Mesenteric fat pad (tissue), 1 donor: Measurements from ENCODE around the gene FAM204A. TPM values are rescaled to one million over a fixed set of nuclear protein-coding genes. Genes with fewer than 3 reads are reported as not detected.

Experiments
- DNase-seq: peaks from one replicate; pipeline ENCODE4 v3.0.0-alpha.2; 2020; ENCODE audit warnings: low spot score
- total RNA-seq: library from RNA; stranded (reverse); fragmentation: NEBNext Ultra II Directional; extraction: Animal tissue kit (Norgen Biotek cat#: 25700); gene quantifications from one replicate; pipeline ENCODE4 v1.2.1, GENCODE V29; 2021
- donor health status: DM: yes; HTN: yes; CAD: no.

FAM204A gene
- total RNA-seq, 1 donor from 2014 or later: 72.8 TPM

GRCh38 chr10:118332948-118333710 is 9.0 kb downstream of the FAM204A start:
- DNase-seq: no peak

DNA sequence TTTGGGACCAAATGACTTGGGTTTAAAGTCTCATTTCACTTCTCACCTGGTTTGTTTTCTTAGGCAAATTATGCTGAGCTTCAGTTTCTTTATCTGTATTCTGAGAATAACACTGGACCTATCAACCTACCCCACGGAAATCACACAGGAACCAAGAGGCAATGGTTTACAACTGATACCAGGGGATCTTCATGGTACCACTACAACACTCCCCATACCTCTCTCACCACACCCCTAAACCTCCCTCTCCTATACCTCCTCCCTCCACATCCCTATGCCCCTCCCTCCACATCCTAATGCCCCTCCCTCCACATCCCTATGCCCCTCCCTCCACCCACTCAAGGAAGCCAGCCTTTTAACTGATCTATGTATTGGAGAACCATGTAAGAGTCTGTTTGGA is 9.9 kb downstream of the FAM204A start:
- no peak for DNase-seq

DNA sequence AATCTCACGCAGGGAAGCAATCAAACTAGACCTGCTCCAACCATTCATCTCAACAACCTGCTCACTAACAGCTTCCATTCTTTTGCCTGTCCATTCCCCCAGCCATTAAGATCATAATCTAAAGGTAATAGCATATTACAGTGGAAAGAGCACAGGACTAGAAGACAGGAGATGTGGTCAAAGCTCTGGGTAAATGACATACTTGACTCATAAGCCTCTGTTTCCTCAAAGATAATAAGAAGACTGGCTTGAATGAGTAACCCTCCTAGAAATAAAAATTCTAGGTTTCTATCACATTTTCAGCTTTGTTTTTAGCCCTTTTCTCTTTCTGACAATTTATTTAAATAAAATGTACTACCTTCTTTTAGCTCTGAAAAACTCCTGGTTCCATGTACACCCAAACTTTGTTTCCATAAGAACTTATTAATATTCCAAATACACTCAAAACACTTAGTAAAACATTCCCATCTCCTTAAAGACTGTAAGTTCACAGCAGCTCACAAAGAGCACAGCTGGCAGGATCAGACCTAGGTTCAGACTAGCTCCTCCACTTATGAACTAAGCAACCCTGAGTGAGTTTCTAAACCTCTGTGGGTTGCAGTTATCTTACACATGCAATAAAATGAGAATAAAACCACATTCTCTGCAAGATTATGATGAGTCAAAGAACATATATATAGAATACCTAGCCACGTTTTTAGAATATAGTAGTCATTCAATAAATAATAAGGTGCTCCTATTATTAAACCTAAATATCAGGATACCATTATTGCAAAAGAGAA is 11.6 kb downstream of the FAM204A start:
- DNase-seq: no peak

DNA sequence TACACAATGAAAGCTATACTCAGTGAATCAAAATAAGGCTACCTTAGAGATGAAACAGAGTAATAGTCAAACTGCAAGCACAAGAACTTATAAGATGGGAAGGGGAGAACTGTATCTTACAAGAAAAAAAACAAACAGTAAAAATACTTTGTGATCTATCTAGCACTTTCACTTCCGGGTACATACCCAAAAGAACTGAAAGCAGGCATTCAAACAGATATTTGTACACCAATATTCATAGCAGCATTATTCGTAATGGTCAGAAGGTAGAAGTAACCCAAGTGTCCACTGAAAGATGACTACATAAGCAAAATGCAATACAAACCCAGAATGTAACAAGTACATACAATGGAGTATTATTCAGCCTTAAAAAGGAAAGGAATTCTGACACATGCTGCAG is 18.0 kb downstream of the FAM204A start:
- no peak for DNase-seq

- DNase-seq: no peak
These were observed 20.2 kb downstream of the FAM204A start for GRCh38 chr10:118321724-118322575.

GRCh38 chr10:118315629-118316028 is 26.5 kb downstream of the FAM204A start:
- no peak for DNase-seq

GRCh38 chr10:118314882-118315281 is 27.2 kb downstream of the FAM204A start:
- no peak for DNase-seq

- DNase-seq: no peak
These were observed 30.6 kb downstream of the FAM204A start for GRCh38 chr10:118311505-118311904.

DNA sequence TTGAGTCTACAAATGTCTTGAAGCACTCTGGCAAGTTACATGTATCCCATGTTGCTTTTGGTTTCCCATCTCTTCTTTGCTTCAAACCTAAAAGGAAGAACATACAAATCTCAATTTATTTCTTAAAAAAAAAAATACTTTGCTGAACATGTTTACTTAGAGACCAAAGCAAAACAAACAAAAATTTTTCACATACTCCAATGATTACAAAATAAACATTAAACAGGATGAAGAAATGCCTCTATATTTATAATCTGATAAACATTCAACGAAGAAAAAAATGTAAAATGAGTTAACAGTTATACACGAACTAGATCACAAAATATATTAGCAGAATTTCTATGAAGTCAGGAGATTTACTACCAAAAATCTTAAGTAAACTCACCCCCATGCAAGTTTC is 31.3 kb downstream of the FAM204A start:
- no peak for DNase-seq

DNA sequence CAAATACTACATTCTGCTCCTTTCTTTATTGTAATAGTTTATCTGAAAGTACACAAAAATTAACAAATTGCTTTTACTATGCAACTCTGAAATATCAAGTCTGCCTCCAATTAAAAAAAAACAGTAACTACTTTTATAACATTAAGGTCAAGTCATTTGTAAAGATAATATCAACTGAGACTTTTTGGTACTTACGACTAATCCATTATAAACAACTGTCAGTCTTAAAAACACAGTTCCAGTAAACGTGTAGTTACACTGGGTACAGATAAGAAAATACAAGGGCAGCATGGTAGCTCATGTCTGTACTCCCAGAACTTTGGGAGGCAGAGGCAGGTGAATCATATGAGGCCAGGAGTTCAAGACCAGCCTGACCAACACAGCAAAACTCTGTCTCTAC is 32.2 kb downstream of the FAM204A start:
- DNase-seq: no peak

GRCh38 chr10:118308664-118309063 is 33.5 kb downstream of the FAM204A start:
- no peak for DNase-seq

DNA sequence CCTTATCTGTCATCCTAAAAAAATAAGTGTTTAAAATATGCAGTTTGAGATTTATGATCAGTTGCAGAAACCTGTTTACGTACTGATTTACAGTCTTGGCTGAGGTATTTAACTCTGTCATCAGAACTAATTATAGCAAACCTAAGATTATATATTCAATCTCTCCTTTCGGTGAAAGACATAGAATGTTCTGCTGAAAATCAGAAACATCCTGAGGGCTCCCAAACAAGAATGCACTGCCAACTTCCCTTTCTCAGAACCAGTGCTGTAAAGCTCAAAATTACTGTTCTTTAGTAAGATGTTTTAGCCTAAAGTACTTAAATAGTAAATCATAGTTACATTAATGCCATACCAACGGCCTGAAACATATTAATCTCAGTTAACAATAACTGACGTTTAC is 34.3 kb downstream of the FAM204A start:
- DNase-seq: no peak

- no peak for DNase-seq
These were observed 34.9 kb downstream of the FAM204A start for GRCh38 chr10:118307220-118307619.

- no peak for DNase-seq
These were observed 36.4 kb downstream of the FAM204A start for GRCh38 chr10:118305730-118306129.

GRCh38 chr10:118304521-118304920 is 37.6 kb downstream of the FAM204A start:
- DNase-seq: no peak

- no peak for DNase-seq
These were observed 40.9 kb downstream of the FAM204A start for GRCh38 chr10:118301211-118301610.

GRCh38 chr10:118300320-118300719 is 41.8 kb downstream of the FAM204A start:
- DNase-seq: no peak

- no peak for DNase-seq
These were observed 43.3 kb downstream of the FAM204A start for GRCh38 chr10:118298787-118299186.

GRCh38 chr10:118291122-118291521 is 51.0 kb downstream of the FAM204A start:
- no peak for DNase-seq

- DNase-seq: no peak
These were observed 51.6 kb downstream of the FAM204A start for GRCh38 chr10:118290471-118290995.

DNA sequence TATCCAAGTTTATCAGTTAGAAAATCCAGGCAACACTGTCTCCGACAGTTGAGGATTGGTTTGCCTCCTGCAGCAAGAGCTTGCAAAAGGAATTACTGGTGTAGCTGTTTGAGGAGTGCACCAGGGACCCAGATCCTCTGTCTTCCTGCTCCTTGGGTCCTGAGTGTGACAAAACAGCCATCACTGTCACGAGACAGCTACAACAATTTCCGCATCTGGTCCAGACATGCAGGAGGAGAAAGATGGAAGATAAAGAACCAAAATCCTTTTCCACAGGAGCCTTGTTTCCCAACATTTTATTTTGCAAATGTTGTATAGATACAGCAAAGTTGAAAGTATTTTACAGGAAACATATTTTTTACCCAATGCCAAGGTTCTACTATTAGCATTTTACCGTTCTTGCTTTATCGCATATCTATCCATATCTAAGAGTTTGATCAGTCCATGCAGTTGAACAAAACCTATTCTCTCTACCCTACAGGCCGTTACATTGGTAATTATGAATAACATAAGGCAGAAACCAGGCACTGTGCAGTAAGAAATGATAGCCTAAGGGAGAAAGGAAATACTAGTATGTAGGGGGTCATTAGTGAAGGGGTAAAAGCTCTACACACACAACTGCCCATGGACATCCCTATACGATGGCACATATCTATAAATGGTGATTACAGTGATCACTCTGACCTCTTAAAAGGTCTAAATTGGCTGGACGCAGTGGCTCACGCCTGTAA is 54.9 kb downstream of the FAM204A start:
- no peak for DNase-seq
